ENCODE data around the gene SMIM5. TPM values are rescaled to one million over a fixed set of nuclear protein-coding genes. Genes with fewer than 3 reads are reported as not detected.

The SMIM5 gene
- total RNA-seq, 4 donors from 2014 or later = 68.8 to 161 (median 97.1) TPM; not detected in 1

DNA sequence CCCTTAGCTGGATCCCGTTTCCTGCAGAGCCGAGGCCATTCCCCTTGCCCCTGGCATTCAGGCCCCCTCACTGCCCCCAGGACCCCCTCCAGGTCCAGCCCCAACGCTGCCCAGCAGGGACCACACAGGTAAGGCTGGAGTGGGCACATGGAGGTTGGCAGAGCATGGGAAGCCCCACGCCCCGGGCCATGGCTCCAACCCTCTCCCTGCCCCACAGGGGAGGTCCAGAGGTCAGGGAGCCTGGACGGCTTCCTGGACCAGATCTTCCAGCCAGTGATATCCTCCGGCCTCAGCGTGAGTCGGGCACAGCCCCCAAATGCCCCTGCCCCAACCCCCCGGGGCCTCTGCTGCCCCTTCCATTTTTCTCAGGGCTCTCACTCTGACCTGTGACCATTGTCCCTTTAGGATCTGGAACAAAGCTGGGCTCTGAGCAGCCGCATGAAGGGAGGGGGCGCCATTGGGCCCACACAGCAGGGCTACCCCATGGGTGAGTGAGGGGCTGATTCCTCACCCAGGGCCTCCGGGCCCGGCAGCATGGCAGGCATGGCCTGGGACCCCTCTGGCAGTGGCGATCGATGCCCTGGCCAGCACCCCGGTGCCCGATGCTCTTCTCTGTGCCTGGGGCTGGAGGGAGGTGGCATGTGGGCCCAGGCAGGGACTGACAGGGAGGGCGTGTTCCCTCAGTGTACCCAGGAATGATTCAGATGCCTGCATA, 18.5 kb upstream of the SMIM5 start:
- TF ChIP-seq, protein P1, sequence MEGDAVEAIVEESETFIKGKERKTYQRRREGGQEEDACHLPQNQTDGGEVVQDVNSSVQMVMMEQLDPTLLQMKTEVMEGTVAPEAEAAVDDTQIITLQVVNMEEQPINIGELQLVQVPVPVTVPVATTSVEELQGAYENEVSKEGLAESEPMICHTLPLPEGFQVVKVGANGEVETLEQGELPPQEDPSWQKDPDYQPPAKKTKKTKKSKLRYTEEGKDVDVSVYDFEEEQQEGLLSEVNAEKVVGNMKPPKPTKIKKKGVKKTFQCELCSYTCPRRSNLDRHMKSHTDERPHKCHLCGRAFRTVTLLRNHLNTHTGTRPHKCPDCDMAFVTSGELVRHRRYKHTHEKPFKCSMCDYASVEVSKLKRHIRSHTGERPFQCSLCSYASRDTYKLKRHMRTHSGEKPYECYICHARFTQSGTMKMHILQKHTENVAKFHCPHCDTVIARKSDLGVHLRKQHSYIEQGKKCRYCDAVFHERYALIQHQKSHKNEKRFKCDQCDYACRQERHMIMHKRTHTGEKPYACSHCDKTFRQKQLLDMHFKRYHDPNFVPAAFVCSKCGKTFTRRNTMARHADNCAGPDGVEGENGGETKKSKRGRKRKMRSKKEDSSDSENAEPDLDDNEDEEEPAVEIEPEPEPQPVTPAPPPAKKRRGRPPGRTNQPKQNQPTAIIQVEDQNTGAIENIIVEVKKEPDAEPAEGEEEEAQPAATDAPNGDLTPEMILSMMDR (IDR thresholded peaks at IDR 0.05) = no peak
- TF ChIP-seq POLR2A (IDR thresholded peaks at IDR 0.05) = no peak
- no peak for DNase-seq
- peak overlapping the region in 2 of 4 donors; percentile 92 to 98 for H3K27ac ChIP-seq
- H3K9me3 ChIP-seq = no peaks in the 10 kb centered on the region
- peak overlapping the region in 2 of 4 donors; percentile 56 to 57 for H3K4me3 ChIP-seq
- H3K4me1 ChIP-seq = peaks cover 0 to 50% (median 3%) of the 10 kb centered on the region in 4 donors
- no peaks in the 10 kb centered on the region for H3K27me3 ChIP-seq
- peaks cover 0 to 73% (median 0%) of the 10 kb centered on the region in 3 donors for H3K36me3 ChIP-seq

DNA sequence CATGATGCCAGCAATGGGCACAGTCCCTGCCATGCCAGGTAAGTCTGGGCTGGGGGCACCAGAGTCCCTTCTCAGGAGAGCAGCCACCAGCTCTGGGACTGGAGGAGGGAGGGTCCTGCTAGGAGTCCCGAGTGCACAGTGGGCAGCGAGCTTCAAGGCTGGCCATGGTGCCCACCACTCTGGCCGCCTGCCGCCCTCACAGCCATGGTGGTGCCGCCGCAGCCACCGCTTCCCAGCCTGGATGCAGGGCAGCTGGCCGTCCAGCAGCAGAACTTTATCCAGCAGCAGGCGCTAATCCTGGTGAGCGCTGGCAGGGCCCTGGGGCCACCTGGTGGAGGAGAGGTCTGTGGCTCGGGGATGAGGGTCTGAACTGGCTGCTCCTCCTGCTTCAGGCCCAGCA, 17.9 kb upstream of the SMIM5 start:
- TF ChIP-seq, protein P1 (IDR thresholded peaks at IDR 0.05) = peak in 1 of 6 experiments; percentile 4
- TF ChIP-seq POLR2A (IDR thresholded peaks at IDR 0.05) = peak in 1 of 2 donors; percentile 4
- peak overlapping the region in 2 of 4 donors; percentile 92 to 98 for H3K27ac ChIP-seq
- peaks cover 0 to 50% (median 3%) of the 10 kb centered on the region in 4 donors for H3K4me1 ChIP-seq
- H3K4me3 ChIP-seq = peak overlapping the region in 1 of 4 donors; percentile 57
- no peaks in the 10 kb centered on the region for H3K9me3 ChIP-seq
- H3K36me3 ChIP-seq = peaks cover 0 to 79% (median 0%) of the 10 kb centered on the region in 3 donors
- DNase-seq = no peak
- H3K27me3 ChIP-seq = no peaks in the 10 kb centered on the region

DNA sequence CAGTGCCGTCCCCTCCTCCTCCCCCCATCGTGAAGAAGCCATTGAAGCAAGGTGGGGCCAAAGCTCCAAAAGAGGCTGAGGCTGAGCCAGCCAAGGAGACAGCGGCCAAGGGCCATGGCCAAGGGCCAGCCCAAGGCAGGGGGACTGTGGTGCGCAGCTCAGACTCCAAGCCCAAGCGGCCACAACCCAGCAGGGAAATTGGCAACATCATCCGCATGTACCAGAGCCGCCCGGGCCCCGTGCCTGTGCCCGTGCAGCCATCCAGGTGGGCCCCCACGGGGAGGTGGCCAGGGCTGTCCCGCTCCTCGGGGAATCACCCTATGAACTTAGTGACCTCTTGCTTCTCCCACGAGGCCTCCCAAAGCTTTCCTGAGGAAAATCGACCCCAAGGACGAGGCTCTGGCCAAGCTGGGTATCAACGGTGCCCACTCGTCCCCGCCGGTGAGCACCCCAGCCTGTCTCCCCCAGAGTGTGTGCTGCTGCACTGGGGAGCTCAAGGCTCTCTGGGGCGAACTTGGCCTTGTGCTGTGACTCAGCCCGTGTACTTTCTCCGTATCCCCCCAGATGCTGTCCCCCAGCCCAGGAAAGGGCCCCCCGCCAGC, 16.6 kb upstream of the SMIM5 start:
- Histone ChIP-seq H3K4me3 (peak overlapping the region in 2 of 4 donors; percentile 22 to 32), H3K27me3 (no peaks in the 10 kb centered on the region), H3K36me3 (peaks cover 0 to 92% (median 0%) of the 10 kb centered on the region in 3 donors), H3K4me1 (peaks cover 0 to 50% (median 3%) of the 10 kb centered on the region in 4 donors), H3K27ac (peak overlapping the region in 3 of 4 donors; percentile 79 to 98 (median 92)), H3K9me3 (no peaks in the 10 kb centered on the region)
- no peak for TF ChIP-seq POLR2A (IDR thresholded peaks at IDR 0.05)
- TF ChIP-seq, protein P1 (IDR thresholded peaks at IDR 0.05) = no peak
- no peak for DNase-seq

DNA sequence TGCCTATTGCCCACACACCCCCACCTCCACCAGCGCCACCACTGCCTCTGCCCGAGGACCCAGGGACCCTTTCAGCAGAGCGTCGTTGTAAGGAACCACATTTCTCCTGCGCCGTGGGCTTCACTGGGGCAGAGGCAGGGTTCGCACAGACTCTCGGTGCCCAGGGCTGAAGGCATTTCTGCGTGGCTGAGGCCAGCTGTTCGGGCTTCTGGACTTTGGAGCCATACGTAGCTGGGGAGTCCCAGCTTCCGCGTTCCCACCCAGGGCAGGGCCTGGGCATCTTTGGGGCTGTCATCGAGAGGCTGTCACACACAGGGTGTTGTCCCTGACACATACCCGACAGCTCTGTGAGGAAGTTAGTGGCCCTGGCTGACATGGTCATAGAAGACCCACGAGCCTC, 16.0 kb upstream of the SMIM5 start:
- Histone ChIP-seq H3K36me3 (peaks cover 0 to 94% (median 0%) of the 10 kb centered on the region in 3 donors), H3K4me1 (peaks cover 0 to 50% (median 3%) of the 10 kb centered on the region in 4 donors), H3K9me3 (no peaks in the 10 kb centered on the region), H3K27ac (peak overlapping the region in 3 of 4 donors; percentile 79 to 98 (median 92)), H3K27me3 (no peaks in the 10 kb centered on the region), H3K4me3 (peak overlapping the region in 2 of 4 donors; percentile 22 to 32)
- TF ChIP-seq POLR2A (IDR thresholded peaks at IDR 0.05) = peak; percentile 74 to 94
- TF ChIP-seq, protein P1 (IDR thresholded peaks at IDR 0.05) = no peak
- peak in 2 of 3 donors; percentile 91 to 93 for DNase-seq

DNA sequence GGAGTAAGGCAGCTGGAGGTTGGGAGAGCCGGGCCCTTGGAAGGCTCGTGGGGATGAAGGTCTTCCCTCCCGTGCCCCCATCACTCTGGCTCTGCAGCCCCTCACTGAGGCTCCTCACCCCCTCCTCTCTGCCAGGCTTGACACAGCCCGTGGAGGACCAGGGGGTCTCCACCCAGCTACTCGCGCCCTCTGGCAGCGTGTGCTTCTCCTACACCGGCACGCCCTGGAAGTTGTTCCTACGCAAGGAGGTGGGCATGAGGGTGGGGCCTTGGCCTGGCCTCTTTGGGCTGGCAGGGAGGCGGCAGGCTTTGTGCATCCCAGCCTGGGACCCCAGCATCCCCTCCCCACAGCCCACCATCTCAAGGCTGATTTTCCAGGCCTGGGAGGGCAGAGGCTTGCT, 15.6 kb upstream of the SMIM5 start:
- Histone ChIP-seq H3K36me3 (peaks cover 0 to 95% (median 0%) of the 10 kb centered on the region in 3 donors), H3K4me1 (peaks cover 0 to 46% (median 3%) of the 10 kb centered on the region in 4 donors), H3K9me3 (no peaks in the 10 kb centered on the region), H3K27me3 (no peaks in the 10 kb centered on the region), H3K4me3 (peak overlapping the region in 2 of 4 donors; percentile 22 to 32), H3K27ac (peak overlapping the region in 3 of 4 donors; percentile 79 to 98 (median 92))
- no peak for TF ChIP-seq POLR2A (IDR thresholded peaks at IDR 0.05)
- TF ChIP-seq, protein P1 (IDR thresholded peaks at IDR 0.05) = no peak
- DNase-seq = no peak
